Measurements from ENCODE around the gene CES5A. TPM values are rescaled to one million over a fixed set of nuclear protein-coding genes. Genes with fewer than 3 reads are reported as not detected.

CES5A gene
- total and polyA plus RNA-seq, 11 donors = 0.10 to 0.51 (median 0.20) TPM; not detected in 8

DNA sequence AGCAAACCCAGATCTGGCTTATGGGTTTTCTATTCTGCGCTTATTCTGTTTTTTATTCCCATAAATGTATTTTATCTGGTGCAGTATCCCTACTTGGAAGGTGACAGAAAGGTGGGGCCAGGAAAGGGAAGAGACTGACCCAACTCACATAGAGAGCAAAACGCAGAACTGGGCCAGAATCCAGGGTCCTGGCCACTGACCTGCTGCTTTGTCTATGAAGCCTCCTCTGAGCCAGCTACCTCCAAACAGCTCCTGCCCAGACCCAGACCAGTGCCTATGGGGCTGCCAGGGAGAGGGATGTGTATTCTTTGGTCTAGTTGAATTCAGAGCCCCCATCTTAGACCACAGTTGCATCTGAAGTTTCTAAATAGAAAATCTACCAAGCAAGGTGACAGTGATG lies 36.4 kb upstream of the CES5A start:
- no peaks in the 10 kb centered on the region for H3K36me3 ChIP-seq
- peak overlapping the region in 7 of 12 donors; percentile 11 to 91 (median 85) for H3K27ac ChIP-seq
- 64 to 71% (median 66%) methylated on average over 2 of the region's 2 CpGs for WGBS, 4 donors
- DNase-seq = no peak
- peaks cover 0 to 28% (median 6%) of the 10 kb centered on the region in 12 donors for H3K4me1 ChIP-seq
- ATAC-seq = peak in 1 of 4 donors; percentile 11
- TF ChIP-seq, protein P1, sequence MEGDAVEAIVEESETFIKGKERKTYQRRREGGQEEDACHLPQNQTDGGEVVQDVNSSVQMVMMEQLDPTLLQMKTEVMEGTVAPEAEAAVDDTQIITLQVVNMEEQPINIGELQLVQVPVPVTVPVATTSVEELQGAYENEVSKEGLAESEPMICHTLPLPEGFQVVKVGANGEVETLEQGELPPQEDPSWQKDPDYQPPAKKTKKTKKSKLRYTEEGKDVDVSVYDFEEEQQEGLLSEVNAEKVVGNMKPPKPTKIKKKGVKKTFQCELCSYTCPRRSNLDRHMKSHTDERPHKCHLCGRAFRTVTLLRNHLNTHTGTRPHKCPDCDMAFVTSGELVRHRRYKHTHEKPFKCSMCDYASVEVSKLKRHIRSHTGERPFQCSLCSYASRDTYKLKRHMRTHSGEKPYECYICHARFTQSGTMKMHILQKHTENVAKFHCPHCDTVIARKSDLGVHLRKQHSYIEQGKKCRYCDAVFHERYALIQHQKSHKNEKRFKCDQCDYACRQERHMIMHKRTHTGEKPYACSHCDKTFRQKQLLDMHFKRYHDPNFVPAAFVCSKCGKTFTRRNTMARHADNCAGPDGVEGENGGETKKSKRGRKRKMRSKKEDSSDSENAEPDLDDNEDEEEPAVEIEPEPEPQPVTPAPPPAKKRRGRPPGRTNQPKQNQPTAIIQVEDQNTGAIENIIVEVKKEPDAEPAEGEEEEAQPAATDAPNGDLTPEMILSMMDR (IDR thresholded peaks at IDR 0.05) = no peak
- no peak for TF ChIP-seq POLR2A (IDR thresholded peaks at IDR 0.05)
- no peaks in the 10 kb centered on the region for H3K27me3 ChIP-seq
- H3K4me3 ChIP-seq = no peak overlapping the region
- intact Hi-C loops (cut with DNase I) = no loop called here
- H3K9me3 ChIP-seq = peaks cover 0 to 8% (median 0%) of the 10 kb centered on the region in 12 donors

DNA sequence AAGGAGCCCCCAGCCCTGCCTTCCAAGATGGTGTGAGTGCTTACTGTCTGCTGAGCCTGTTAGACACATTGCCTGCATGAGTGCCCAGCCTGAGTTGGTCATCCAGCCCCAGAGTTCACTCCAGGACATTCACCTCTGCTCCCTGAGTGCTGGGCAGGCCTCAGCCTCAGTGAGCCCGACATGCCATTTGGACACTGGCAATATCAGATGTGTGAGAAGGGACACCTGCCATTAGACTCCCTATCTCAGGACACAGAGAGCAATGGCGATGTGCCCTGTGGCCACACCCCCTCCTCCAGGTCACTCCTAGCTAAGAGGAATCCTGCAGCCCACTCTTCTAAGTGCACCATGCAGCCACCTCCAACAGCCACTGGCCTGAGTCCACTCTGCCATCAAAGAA lies 34.7 kb upstream of the CES5A start:
- peaks cover 0 to 28% (median 6%) of the 10 kb centered on the region in 12 donors for H3K4me1 ChIP-seq
- H3K27me3 ChIP-seq = peaks cover 0 to 6% (median 0%) of the 10 kb centered on the region in 9 donors
- no peaks in the 10 kb centered on the region for H3K36me3 ChIP-seq
- no peak for DNase-seq
- ATAC-seq = no peak
- intact Hi-C loops (cut with DNase I) = no loop called here
- TF ChIP-seq, protein P1 (IDR thresholded peaks at IDR 0.05) = no peak
- no peak for TF ChIP-seq POLR2A (IDR thresholded peaks at IDR 0.05)
- H3K9me3 ChIP-seq = peaks cover 0 to 8% (median 0%) of the 10 kb centered on the region in 12 donors
- H3K4me3 ChIP-seq = no peak overlapping the region
- WGBS, 4 donors = 60 to 84% (median 68%) methylated on average over 1 to 2 of the region's 2 CpGs
- no peak overlapping the region for H3K27ac ChIP-seq

DNA sequence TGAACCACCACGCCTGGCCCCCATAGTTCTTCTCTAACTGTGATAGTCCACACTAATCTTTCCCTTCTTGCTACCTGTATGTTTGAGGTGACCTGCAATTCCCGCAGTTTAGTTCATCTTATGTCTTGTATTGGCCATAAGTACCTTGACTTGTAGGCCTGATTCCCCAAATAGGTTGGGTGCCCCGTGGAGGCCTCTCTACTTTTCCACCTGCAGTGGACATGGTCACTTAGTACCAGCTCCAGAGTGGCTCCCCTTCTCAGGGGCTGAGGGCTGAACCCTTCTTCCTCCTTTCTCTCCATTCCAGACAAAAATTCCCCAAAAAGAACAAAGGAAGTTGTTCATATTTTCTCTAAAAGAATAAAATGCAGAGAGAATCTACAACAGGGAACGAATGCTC lies 33.5 kb upstream of the CES5A start:
- no peak for TF ChIP-seq POLR2A (IDR thresholded peaks at IDR 0.05)
- TF ChIP-seq, protein P1 (IDR thresholded peaks at IDR 0.05) = no peak
- 81 to 91% (median 87%) methylated on average over 4 of the region's 4 CpGs for WGBS, 4 donors
- no peak overlapping the region for H3K4me3 ChIP-seq
- no peaks in the 10 kb centered on the region for H3K36me3 ChIP-seq
- DNase-seq = no peak
- peaks cover 0 to 6% (median 0%) of the 10 kb centered on the region in 9 donors for H3K27me3 ChIP-seq
- intact Hi-C loops (cut with DNase I) = no loop called here
- peaks cover 0 to 16% (median 1%) of the 10 kb centered on the region in 12 donors for H3K9me3 ChIP-seq
- H3K4me1 ChIP-seq = peaks cover 0 to 20% (median 4%) of the 10 kb centered on the region in 12 donors
- H3K27ac ChIP-seq = no peak overlapping the region
- ATAC-seq = no peak

DNA sequence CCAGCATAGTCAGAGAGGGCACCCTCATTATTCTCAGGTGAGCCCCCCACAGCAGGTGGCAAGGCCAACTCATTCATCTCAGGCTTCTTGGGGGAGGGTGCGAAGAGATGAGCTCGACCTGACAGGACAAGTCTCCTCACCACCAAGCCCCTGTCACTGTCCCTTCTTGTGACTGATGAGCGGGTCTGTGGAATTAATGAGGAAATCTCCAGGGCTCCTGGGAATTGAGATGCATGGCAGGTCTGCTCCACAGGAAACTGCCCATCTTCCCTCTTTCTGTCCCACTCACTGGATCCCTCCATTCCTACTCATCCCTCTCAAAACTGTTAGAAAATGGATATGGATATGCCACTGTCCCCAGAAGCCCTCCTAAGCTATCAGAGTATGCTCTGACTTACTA lies 32.5 kb upstream of the CES5A start:
- no peak for DNase-seq
- ATAC-seq = no peak
- peaks cover 0 to 23% (median 1%) of the 10 kb centered on the region in 12 donors for H3K9me3 ChIP-seq
- WGBS, 4 donors = 82 to 86% (median 84%) methylated on average over 3 of the region's 3 CpGs
- H3K27me3 ChIP-seq = peaks cover 0 to 6% (median 0%) of the 10 kb centered on the region in 9 donors
- no peak overlapping the region for H3K27ac ChIP-seq
- H3K4me1 ChIP-seq = peaks cover 0 to 11% (median 1%) of the 10 kb centered on the region in 12 donors
- TF ChIP-seq, protein P1 (IDR thresholded peaks at IDR 0.05) = no peak
- TF ChIP-seq POLR2A (IDR thresholded peaks at IDR 0.05) = no peak
- intact Hi-C loops (cut with DNase I) = no loop called here
- no peaks in the 10 kb centered on the region for H3K36me3 ChIP-seq
- no peak overlapping the region for H3K4me3 ChIP-seq

Data from heart left ventricle (tissue), 16 donors.